ENCODE measurements around the gene KCTD21.

Gene KCTD21

DNA sequence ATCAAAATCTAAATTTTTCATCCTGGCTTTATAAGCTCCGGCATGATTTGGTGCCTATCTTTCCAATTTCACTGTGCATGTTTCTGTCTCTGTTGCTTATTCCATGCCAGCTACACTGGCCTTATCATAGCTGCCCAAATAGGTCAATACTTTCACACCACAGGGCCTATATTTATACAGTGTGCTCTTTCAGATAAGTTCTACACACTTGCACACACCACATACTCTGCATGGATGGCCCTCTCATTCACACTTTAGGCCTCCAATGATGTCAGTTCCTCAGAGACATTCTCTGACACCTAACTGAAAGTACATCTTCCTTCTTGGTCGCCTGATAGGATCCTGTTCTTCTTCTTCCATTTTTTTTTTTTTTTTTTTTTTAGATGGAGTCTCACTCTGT lies 56.0 kb downstream of the KCTD21 start:
- TF ChIP-seq SIN3A (IDR thresholded peaks at IDR 0.05; ENCODE audit: borderline replicate concordance, insufficient read depth, low read length) (no peak), POLR2AphosphoS5 (IDR thresholded peaks at IDR 0.05; ENCODE audit: low read depth, low read length) (no peak), REST (IDR thresholded peaks at IDR 0.05; ENCODE audit: insufficient read depth in 1 of 2, low read depth in 2 of 2, low read length in 2 of 2) (no peak), TAF1 (IDR thresholded peaks at IDR 0.05; ENCODE audit: borderline replicate concordance, insufficient read depth, low read length) (no peak), FOXP2 (optimal IDR thresholded peaks at IDR 0.05; ENCODE audit: borderline replicate concordance, extremely low read depth, extremely low read length, insufficient read depth) (no peak)

GRCh38 chr11:78131956-78132355 lies 56.5 kb downstream of the KCTD21 start:
- TF ChIP-seq TAF1 (IDR thresholded peaks at IDR 0.05; ENCODE audit: borderline replicate concordance, insufficient read depth, low read length): no peak

GRCh38 chr11:78127403-78127802 lies 61.0 kb downstream of the KCTD21 start:
- TF ChIP-seq FOXP2 (optimal IDR thresholded peaks at IDR 0.05; ENCODE audit: borderline replicate concordance, extremely low read depth, extremely low read length, insufficient read depth) (no peak), POLR2AphosphoS5 (IDR thresholded peaks at IDR 0.05; ENCODE audit: low read depth, low read length) (no peak), TAF1 (IDR thresholded peaks at IDR 0.05; ENCODE audit: borderline replicate concordance, insufficient read depth, low read length) (no peak), SIN3A (IDR thresholded peaks at IDR 0.05; ENCODE audit: borderline replicate concordance, insufficient read depth, low read length) (no peak), REST (IDR thresholded peaks at IDR 0.05; ENCODE audit: insufficient read depth in 1 of 2, low read depth in 2 of 2, low read length in 2 of 2) (no peak)
